ENCODE data around the gene USP34.
A peak's percentile ranks its signal among the peaks of the same experiment; 100 is the strongest.
"Not testable (repeated sequence)": the region's sequence is repeated elsewhere in the genome, so short reads cannot be mapped to it uniquely, and the experiment has no call there.

Gene USP34

DNA sequence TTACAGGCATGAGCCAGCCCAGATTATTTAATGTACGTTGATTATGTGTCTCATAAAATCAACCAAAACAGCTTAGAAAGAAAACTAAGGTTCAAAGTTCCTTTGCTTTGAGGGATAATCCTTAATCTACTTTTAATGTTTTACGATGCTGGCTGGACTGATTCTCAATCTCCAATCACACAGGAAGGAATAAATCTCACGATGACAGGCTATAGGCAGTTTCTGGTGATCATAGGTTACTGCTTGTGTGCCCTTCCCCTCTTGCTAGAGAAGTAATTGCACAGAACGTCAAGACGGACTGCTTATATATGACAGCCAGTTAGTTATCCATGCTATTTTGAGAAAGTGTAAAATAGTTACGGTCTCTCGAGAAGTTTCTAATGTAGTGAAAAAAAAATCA lies 265.8 kb downstream of the USP34 start:
- peaks cover 55 to 82% of the 10 kb centered on the region in 2 experiments for H3K36me3 ChIP-seq (ENCODE audit: control insufficient read depth in 2 of 2, insufficient read depth in 1 of 2, low read length in 2 of 2)
- ChIA-PET CTCF (no interaction called here), POLR2A (no interaction called here)
- TF ChIP-seq ZNF311 (tag by site-specific recombination; IDR thresholded peaks at IDR 0.05; ENCODE audit: borderline replicate concordance) (no peak), ZNF19 (tag by site-specific recombination; IDR thresholded peaks at IDR 0.05; ENCODE audit: low read depth) (no peak), WT1 (tag by site-specific recombination; IDR thresholded peaks at IDR 0.05) (no peak), ZNF624 (tag by site-specific recombination; IDR thresholded peaks at IDR 0.05) (no peak), MZF1 (tag by site-specific recombination; IDR thresholded peaks at IDR 0.05; ENCODE audit: borderline replicate concordance) (no peak), FEZF1 (tag by site-specific recombination; IDR thresholded peaks at IDR 0.05) (no peak)
- H3K9me3 ChIP-seq (ENCODE audit: control insufficient read depth, insufficient read depth, low read depth, low read length), result no peaks in the 10 kb centered on the region
- H3K27ac ChIP-seq (ENCODE audit: extremely low read depth, low read depth, low read length), result no peak overlapping the region
- H3K4me1 ChIP-seq (ENCODE audit: control insufficient read depth, insufficient read depth, low read length), result no peaks in the 10 kb centered on the region
- H3K4me3 ChIP-seq (ENCODE audit: low read depth, low read length), result no peak overlapping the region

GRCh38 chr2:61196671-61197070 lies 274.2 kb downstream of the USP34 start:
- POLR2A ChIA-PET, result interaction anchor here (0.6 to 1.6 kb wide), 2 partner anchors 17 to 466 kb away, joined by 3 to 5 read pairs; no protein-coding TSS in a partner anchor
- no peak for TF ChIP-seq MZF1 (tag by site-specific recombination; IDR thresholded peaks at IDR 0.05; ENCODE audit: borderline replicate concordance)
- TF ChIP-seq OSR2 (tag by site-specific recombination; IDR thresholded peaks at IDR 0.05), result peak; percentile 43; the same call in 1 of the 2 replicates
- H3K36me3 ChIP-seq (ENCODE audit: control insufficient read depth in 2 of 2, insufficient read depth in 1 of 2, low read length in 2 of 2), result peaks cover 19 to 34% of the 10 kb centered on the region in 2 experiments
- no peak overlapping the region for H3K4me3 ChIP-seq (ENCODE audit: low read depth, low read length)
- H3K4me1 ChIP-seq (ENCODE audit: control insufficient read depth, insufficient read depth, low read length), result no peaks in the 10 kb centered on the region
- CTCF ChIA-PET, result interaction anchor here (0.8 kb wide), 1 partner anchor 24 kb away, joined by 3 read pairs; no protein-coding TSS in a partner anchor
- H3K27ac ChIP-seq (ENCODE audit: extremely low read depth, low read depth, low read length), result no peak overlapping the region
- H3K9me3 ChIP-seq (ENCODE audit: control insufficient read depth, insufficient read depth, low read depth, low read length), result no peaks in the 10 kb centered on the region

DNA sequence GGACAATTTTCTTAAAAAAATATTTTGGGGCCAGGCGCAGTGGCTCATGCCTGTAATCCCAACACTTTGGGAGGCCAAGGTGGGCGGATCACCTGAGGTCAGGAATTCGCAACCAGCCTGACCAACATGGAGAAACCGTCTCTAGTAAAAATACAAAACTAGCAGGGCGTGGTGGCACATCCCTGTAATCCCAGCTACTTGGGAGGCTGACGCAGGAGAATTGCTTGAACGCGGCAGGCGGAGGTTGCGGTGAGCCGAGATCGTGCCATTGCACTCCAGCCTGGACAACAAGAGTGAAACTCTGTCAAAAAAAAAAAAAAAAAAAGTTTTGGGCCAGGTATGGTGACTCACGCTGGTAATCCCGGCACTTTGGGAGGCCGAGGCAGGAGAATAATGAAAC lies 276.2 kb downstream of the USP34 start:
- POLR2A ChIA-PET; H3K4me1 ChIP-seq (ENCODE audit: control insufficient read depth, insufficient read depth, low read length); CTCF ChIA-PET; H3K27ac ChIP-seq (ENCODE audit: extremely low read depth, low read depth, low read length); H3K9me3 ChIP-seq (ENCODE audit: control insufficient read depth, insufficient read depth, low read depth, low read length); H3K4me3 ChIP-seq (ENCODE audit: low read depth, low read length): not testable (repeated sequence)
- H3K36me3 ChIP-seq (ENCODE audit: control insufficient read depth in 2 of 2, insufficient read depth in 1 of 2, low read length in 2 of 2), result peaks cover 15 to 34% of the 10 kb centered on the region in 2 experiments

GRCh38 chr2:61193670-61194561 lies 277.0 kb downstream of the USP34 start:
- H3K36me3 ChIP-seq (ENCODE audit: control insufficient read depth in 2 of 2, insufficient read depth in 1 of 2, low read length in 2 of 2), result peaks cover 10 to 42% of the 10 kb centered on the region in 2 experiments
- no peak for TF ChIP-seq ZBTB1 (tag by site-specific recombination; IDR thresholded peaks at IDR 0.05)
- TF ChIP-seq ZNF132 (tag by site-specific recombination; IDR thresholded peaks at IDR 0.05; ENCODE audit: borderline replicate concordance), result no peak
- no peak for TF ChIP-seq ZBTB21 (tag by site-specific recombination; IDR thresholded peaks at IDR 0.05)
- TF ChIP-seq, protein P1, sequence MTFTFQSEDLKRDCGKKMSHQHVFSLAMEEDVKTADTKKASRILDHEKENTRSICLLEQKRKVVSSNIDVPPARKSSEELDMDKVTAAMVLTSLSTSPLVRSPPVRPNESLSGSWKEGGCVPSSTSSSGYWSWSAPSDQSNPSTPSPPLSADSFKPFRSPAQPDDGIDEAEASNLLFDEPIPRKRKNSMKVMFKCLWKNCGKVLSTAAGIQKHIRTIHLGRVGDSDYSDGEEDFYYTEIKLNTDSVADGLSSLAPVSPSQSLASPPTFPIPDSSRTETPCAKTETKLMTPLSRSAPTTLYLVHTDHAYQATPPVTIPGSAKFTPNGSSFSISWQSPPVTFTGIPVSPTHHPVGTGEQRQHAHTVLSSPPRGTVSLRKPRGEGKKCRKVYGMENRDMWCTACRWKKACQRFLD (tag by site-specific recombination; IDR thresholded peaks at IDR 0.05), result no peak
- TF ChIP-seq ZNF341 (tag by site-specific recombination; IDR thresholded peaks at IDR 0.05; ENCODE audit: low read depth), result no peak
- TF ChIP-seq ZNF423 (tag by site-specific recombination; IDR thresholded peaks at IDR 0.05), result no peak
- no peak for TF ChIP-seq ZNF10 (tag by site-specific recombination; IDR thresholded peaks at IDR 0.05)
- TF ChIP-seq TSHZ1 (tag by site-specific recombination; IDR thresholded peaks at IDR 0.05; ENCODE audit: borderline replicate concordance), result no peak
- no peak for TF ChIP-seq ZNF664 (tag by site-specific recombination; IDR thresholded peaks at IDR 0.05)
- no peak for TF ChIP-seq ZBTB10 (tag by site-specific recombination; IDR thresholded peaks at IDR 0.05)
- TF ChIP-seq ZNF416 (tag by site-specific recombination; IDR thresholded peaks at IDR 0.05), result no peak

More at GRCh38 chr2:61193670-61194561, 277.0 kb downstream of the USP34 start:
- no peaks in the 10 kb centered on the region for H3K4me1 ChIP-seq (ENCODE audit: control insufficient read depth, insufficient read depth, low read length)
- POLR2A ChIA-PET, result no interaction called here
- H3K27ac ChIP-seq (ENCODE audit: extremely low read depth, low read depth, low read length), result no peak overlapping the region
- H3K9me3 ChIP-seq (ENCODE audit: control insufficient read depth, insufficient read depth, low read depth, low read length), result no peaks in the 10 kb centered on the region
- H3K4me3 ChIP-seq (ENCODE audit: low read depth, low read length), result no peak overlapping the region
- CTCF ChIA-PET, result no interaction called here
